GM21576 (cell line): ENCODE data around the gene UHRF1.

Source experiments
- ATAC-seq: cut with Tn5 transposase; IDR thresholded peaks from one replicate; pipeline ENCODE4 v1.9.1; 2021; ENCODE audit warnings: mild to moderate bottlenecking, moderate library complexity; ENCODE audit not compliant: unreplicated experiment

The UHRF1 gene

GRCh38 chr19:4986471-4986891 is 77.2 kb downstream of the UHRF1 start:
- no peak for ATAC-seq

- ATAC-seq, result no peak
These were observed 78.0 kb downstream of the UHRF1 start for GRCh38 chr19:4987256-4987655.

DNA sequence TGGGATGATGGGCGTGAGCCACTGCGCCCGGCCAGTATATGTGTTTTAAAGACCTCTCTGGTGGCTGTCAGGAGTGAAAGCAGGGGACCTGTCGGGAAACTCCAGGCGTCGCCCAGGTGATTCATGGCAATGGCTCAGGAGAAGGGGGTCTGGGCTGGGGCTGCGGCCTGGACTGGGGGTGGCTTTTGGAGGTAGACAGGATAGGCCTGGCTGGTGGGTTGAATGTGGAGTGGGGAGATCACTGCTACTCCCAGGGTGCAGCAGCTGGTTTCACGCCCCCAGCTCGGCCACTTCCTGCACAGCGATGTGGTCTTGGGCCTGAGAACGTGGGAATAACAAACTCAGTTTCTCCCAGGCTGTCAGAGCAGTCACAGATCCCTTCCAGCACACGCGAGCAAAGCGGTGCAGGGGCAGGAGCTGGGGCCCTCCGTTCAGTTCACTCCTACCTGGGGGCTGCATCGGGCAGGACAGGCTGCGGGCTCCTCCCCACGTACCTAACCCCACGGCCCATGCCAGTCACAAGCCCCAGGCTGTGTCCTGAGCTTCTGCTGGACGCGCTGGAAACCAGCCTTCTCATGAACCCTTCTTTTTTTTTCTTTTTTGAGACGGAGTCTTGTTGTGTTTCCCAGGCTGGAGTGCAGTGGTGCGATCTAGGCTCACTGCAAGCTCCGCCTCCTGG is 78.5 kb downstream of the UHRF1 start:
- no peak for ATAC-seq

DNA sequence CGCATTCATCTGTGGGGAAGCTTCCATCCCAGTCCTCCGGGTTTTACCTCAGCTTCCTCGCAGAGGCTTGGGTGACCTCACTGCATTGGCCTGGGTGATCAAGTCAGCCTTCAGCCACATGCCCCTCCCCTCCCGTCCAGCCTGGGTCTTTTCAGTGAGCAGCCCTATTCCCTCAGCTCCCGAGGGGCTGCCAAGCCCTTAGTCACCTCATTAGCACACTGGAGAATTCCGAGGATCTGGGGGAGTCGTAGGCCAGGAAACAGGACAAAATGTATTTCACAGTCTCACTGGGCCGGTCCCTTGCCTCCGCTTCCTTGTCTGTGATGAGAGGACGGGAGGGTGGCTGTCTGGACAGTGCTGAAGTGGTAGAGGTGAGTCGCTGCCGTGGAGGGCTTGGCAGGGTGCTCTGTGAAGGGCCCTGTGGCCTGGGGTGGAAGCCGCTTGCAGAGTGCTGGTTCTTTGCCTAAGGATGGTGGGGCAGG is 79.5 kb downstream of the UHRF1 start:
- no peak for ATAC-seq

DNA sequence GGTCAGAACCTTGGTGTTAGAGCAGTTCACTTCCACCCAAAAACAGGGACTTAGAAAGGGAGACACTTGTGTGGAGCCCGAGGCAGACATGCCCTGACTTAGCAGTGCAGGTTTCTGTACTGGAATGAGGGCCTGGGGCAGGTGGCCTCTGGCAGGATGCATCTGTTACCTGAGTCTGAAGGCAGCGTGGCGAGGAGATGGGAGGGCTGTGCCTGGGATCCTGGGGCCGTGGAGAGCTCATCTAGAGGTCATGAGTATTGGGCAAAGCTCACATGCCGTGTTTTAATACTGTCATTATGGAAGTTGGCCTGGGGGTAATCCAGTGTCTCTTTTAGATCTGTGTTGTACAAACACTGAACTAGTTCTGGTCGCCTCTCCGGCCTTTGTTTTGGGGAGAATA is 81.0 kb downstream of the UHRF1 start:
- ATAC-seq, result no peak

DNA sequence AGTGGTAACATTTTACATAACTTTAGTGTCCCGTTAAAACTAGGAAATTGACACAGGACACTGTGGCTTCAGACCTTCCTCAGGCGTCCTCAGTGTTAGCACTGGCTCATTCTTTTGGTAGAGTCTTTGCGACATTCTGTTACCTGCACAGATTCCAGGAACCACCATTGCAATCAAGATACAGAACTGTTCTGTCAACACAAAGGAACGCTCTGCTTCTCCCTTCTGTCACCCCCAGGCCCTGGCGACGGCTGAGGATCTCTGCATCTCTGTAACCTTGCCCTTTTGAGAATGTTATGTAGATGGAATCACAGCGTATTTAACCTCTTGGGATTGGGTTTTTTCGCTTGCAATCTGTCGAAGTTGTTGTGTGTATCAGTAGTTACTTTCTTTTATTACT is 82.2 kb downstream of the UHRF1 start:
- no peak for ATAC-seq

- ATAC-seq, result no peak
These were observed 82.8 kb downstream of the UHRF1 start for GRCh38 chr19:4991996-4992698.

- ATAC-seq, result no peak
These were observed 84.4 kb downstream of the UHRF1 start for GRCh38 chr19:4993683-4994082.

DNA sequence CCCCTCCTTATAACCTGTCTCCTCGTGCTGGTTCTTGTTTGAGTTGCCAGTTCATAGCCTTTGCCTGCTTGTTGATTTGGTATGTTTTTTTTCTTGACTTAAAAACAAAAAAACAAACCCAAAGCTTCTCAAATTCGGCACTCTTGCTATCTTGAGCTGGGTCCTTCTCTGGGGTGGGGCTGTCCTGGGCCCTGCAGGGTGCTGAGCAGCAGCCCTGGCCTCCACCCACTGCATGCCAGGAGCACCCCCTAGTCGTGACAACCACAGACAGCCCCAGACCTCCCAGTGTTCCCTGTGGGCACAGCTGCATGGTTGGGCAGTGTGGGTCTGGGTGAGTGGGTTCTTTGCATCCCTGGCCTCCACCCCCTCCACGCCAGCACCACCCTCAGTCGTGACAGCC is 87.4 kb downstream of the UHRF1 start:
- ATAC-seq, result no peak

DNA sequence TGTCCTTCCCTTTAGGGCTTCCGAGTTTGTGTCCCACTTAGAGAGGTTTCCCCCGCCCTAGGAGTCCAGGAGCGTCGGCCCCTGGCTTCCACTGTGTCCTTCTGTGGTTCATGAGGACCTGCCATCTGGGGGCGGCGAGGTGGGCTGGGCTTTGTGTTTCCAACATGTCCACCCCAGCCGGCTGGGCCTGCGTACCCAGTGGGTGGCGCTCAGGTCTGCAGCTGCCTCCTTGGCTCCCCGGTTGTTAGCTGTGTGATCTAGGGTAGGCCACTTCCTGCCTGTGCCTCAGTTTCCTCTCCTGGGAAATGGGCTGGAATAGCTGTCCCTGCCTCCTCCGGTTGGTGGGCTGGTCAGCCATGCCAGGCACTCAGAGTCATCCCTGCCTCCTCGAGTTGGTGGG is 88.0 kb downstream of the UHRF1 start:
- ATAC-seq, result no peak

DNA sequence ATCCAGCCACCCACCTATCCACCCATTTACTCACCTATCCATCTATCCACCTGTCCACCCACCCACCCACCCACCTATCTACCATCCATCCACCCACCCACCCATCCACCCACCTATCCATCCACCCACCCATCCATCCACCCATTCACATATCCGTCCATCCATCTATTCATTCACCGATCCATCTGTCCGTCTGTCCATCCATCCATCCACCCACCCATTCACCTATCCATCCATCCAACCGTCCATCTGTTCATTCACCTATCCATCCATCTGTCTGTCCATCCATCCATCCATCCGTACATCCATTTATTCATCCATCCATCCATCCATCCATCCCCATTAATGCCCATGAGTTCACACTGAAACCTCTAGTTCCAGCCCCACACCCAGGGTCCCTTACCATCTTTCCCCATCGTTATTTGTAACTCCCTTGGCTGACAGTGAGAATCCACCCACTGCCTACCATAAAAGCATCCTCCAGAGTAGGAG is 90.9 kb downstream of the UHRF1 start:
- ATAC-seq, result no peak

DNA sequence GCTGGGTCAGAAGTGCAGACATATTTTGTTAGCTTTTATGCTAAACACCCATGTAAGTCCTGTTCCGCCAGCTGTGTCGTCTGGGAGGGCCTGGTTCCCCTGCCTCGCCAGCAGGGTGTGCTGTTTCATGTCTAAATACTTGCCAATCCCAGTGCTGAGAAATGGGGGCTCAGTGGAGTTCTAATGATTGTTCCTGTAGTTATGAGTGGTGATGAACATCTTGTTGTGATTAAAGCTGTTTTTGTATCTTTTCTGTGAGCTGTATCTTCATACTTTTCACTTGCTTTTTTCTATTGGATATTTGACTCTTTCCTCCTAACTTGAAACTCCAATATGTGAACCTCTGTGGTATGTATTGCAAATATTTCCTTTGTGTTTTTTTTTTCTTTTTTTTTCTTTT is 92.3 kb downstream of the UHRF1 start:
- no peak for ATAC-seq

GRCh38 chr19:5002143-5002542 is 92.8 kb downstream of the UHRF1 start:
- no peak for ATAC-seq

GRCh38 chr19:5003781-5004180 is 94.5 kb downstream of the UHRF1 start:
- ATAC-seq, result no peak

GRCh38 chr19:5005096-5005495 is 95.8 kb downstream of the UHRF1 start:
- ATAC-seq, result no peak

DNA sequence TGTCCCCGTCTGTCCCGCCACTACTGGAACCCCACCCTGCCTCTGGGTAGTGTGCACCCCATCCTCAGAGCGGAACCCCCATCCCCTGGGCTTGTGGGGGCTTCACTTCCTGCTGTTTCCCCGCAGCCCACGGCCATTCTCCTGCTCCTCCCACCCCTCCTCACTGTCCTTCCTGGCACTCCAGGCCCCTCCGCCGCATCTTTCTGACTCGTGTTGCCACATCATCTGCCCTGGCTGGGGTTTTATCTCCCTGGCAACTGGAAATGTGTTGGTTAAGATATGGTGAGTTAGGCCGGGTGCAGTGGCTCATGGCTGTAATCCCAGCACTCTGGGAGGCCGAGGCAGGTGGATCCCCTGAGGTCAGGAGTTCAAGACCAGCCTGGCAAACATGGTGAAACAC is 96.9 kb downstream of the UHRF1 start:
- no peak for ATAC-seq

DNA sequence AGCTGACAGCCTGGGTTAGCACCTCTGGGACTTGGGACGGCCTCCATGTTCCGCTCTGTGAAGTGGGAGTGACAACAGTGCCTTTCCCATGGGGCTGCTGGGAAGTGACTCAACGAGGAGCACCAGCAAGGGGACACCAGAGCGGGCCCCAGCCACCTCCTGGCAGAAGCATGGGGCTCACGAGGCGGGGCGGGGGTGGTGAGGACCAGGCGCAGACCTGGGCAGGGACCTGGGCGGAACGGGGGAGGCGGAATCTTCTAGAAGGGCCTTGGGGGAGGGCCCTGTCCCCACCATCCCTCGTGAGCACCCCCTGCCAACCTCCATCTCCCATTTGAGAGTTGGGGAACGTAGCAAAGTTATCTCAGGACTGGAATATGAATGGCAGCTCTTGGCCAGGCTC is 97.5 kb downstream of the UHRF1 start:
- no peak for ATAC-seq
